ENCODE data around the gene MCM3AP.
"Not testable (repeated sequence)": the region's sequence is repeated elsewhere in the genome, so short reads cannot be mapped to it uniquely, and the experiment has no call there.

Gene MCM3AP

GRCh38 chr21:46244602-46245001, 40.8 kb downstream of the MCM3AP start:
- H4K20me1 ChIP-seq (ENCODE audit: insufficient read depth, low read length): no peaks in the 10 kb centered on the region
- no peak overlapping the region for H3K27ac ChIP-seq (ENCODE audit: low read length)
- no peak for TF ChIP-seq EZH2 (optimal IDR thresholded peaks at IDR 0.05; ENCODE audit: low read depth, low read length)
- TF ChIP-seq CTCF (IDR thresholded peaks at IDR 0.05; ENCODE audit: low read length): no peak
- no peak for TF ChIP-seq EZH2phosphoT487 (IDR thresholded peaks at IDR 0.05; ENCODE audit: low read length)
- H3K79me2 ChIP-seq (ENCODE audit: low read length): 0 out of 2 replicates have a peak, but pooled peaks cover 5% of the 10 kb centered on the region
- no peaks in the 10 kb centered on the region for H3K4me1 ChIP-seq (ENCODE audit: low read length)
- no peak overlapping the region for H3K4me2 ChIP-seq (ENCODE audit: low read depth, low read length)
- no peak for DNase-seq
- no peak overlapping the region for H3K9ac ChIP-seq (ENCODE audit: low read length)
- H3K27me3 ChIP-seq (replicated peaks; ENCODE audit: insufficient read depth, low read length): no peaks in the 10 kb centered on the region
- H3K36me3 ChIP-seq (replicated peaks; ENCODE audit: insufficient read depth, low read length): peaks cover 28% of the 10 kb centered on the region
- no peaks in the 10 kb centered on the region for H3K9me3 ChIP-seq (replicated peaks; ENCODE audit: insufficient read depth, low read length)
- H3K9me2 ChIP-seq (replicated peaks; ENCODE audit: insufficient read depth, low read length): no peaks in the 10 kb centered on the region
- no peak overlapping the region for H3K4me3 ChIP-seq (ENCODE audit: low read length)
- H3F3A ChIP-seq (ENCODE audit: insufficient read depth, low read length): no peaks in the 10 kb centered on the region
- no peak overlapping the region for H2AFZ ChIP-seq (ENCODE audit: low read length)

GRCh38 chr21:46243960-46244361, 41.5 kb downstream of the MCM3AP start:
- no peaks in the 10 kb centered on the region for H4K20me1 ChIP-seq (ENCODE audit: insufficient read depth, low read length)
- H3K9ac ChIP-seq (ENCODE audit: low read length): no peak overlapping the region
- no peaks in the 10 kb centered on the region for H3F3A ChIP-seq (ENCODE audit: insufficient read depth, low read length)
- no peaks in the 10 kb centered on the region for H3K9me3 ChIP-seq (replicated peaks; ENCODE audit: insufficient read depth, low read length)
- no peak overlapping the region for H2AFZ ChIP-seq (ENCODE audit: low read length)
- H3K27ac ChIP-seq (ENCODE audit: low read length): no peak overlapping the region
- TF ChIP-seq EZH2 (optimal IDR thresholded peaks at IDR 0.05; ENCODE audit: low read depth, low read length) (no peak), CTCF (IDR thresholded peaks at IDR 0.05; ENCODE audit: low read length) (no peak), EZH2phosphoT487 (IDR thresholded peaks at IDR 0.05; ENCODE audit: low read length) (no peak)
- no peak for DNase-seq
- 0 out of 2 replicates have a peak, but pooled peaks cover 5% of the 10 kb centered on the region for H3K79me2 ChIP-seq (ENCODE audit: low read length)
- no peak overlapping the region for H3K4me3 ChIP-seq (ENCODE audit: low read length)
- H3K9me2 ChIP-seq (replicated peaks; ENCODE audit: insufficient read depth, low read length): no peaks in the 10 kb centered on the region
- no peak overlapping the region for H3K4me2 ChIP-seq (ENCODE audit: low read depth, low read length)
- H3K36me3 ChIP-seq (replicated peaks; ENCODE audit: insufficient read depth, low read length): peaks cover 29% of the 10 kb centered on the region
- no peaks in the 10 kb centered on the region for H3K27me3 ChIP-seq (replicated peaks; ENCODE audit: insufficient read depth, low read length)
- no peaks in the 10 kb centered on the region for H3K4me1 ChIP-seq (ENCODE audit: low read length)

- H3K79me2 ChIP-seq (ENCODE audit: low read length): 0 out of 2 replicates have a peak, but pooled peaks cover 5% of the 10 kb centered on the region
- H3F3A ChIP-seq (ENCODE audit: insufficient read depth, low read length): no peaks in the 10 kb centered on the region
- H3K9ac ChIP-seq (ENCODE audit: low read length): no peak overlapping the region
- H3K4me2 ChIP-seq (ENCODE audit: low read depth, low read length): no peak overlapping the region
- no peaks in the 10 kb centered on the region for H3K27me3 ChIP-seq (replicated peaks; ENCODE audit: insufficient read depth, low read length)
- H4K20me1 ChIP-seq (ENCODE audit: insufficient read depth, low read length): no peaks in the 10 kb centered on the region
- H3K27ac ChIP-seq (ENCODE audit: low read length): no peak overlapping the region
- no peaks in the 10 kb centered on the region for H3K9me2 ChIP-seq (replicated peaks; ENCODE audit: insufficient read depth, low read length)
- no peak overlapping the region for H3K4me3 ChIP-seq (ENCODE audit: low read length)
- H3K36me3 ChIP-seq (replicated peaks; ENCODE audit: insufficient read depth, low read length): peaks cover 31% of the 10 kb centered on the region
- no peaks in the 10 kb centered on the region for H3K9me3 ChIP-seq (replicated peaks; ENCODE audit: insufficient read depth, low read length)
- no peak for TF ChIP-seq CTCF (IDR thresholded peaks at IDR 0.05; ENCODE audit: low read length)
- no peak for TF ChIP-seq EZH2 (optimal IDR thresholded peaks at IDR 0.05; ENCODE audit: low read depth, low read length)
- TF ChIP-seq EZH2phosphoT487 (IDR thresholded peaks at IDR 0.05; ENCODE audit: low read length): no peak
- DNase-seq: no peak
- H2AFZ ChIP-seq (ENCODE audit: low read length): no peak overlapping the region
- H3K4me1 ChIP-seq (ENCODE audit: low read length): no peaks in the 10 kb centered on the region
Observed at GRCh38 chr21:46243325-46243724, 42.1 kb downstream of the MCM3AP start.

- not testable (repeated sequence) for H4K20me1 ChIP-seq (ENCODE audit: insufficient read depth, low read length); H3K4me3 ChIP-seq (ENCODE audit: low read length); H3K9me2 ChIP-seq (replicated peaks; ENCODE audit: insufficient read depth, low read length); H2AFZ ChIP-seq (ENCODE audit: low read length); H3K79me2 ChIP-seq (ENCODE audit: low read length); H3K9me3 ChIP-seq (replicated peaks; ENCODE audit: insufficient read depth, low read length); H3K4me2 ChIP-seq (ENCODE audit: low read depth, low read length); H3K4me1 ChIP-seq (ENCODE audit: low read length); H3F3A ChIP-seq (ENCODE audit: insufficient read depth, low read length); H3K27ac ChIP-seq (ENCODE audit: low read length); DNase-seq; H3K27me3 ChIP-seq (replicated peaks; ENCODE audit: insufficient read depth, low read length); H3K9ac ChIP-seq (ENCODE audit: low read length)
- peaks cover 32% of the 10 kb centered on the region for H3K36me3 ChIP-seq (replicated peaks; ENCODE audit: insufficient read depth, low read length)
Observed at GRCh38 chr21:46241577-46241976, 43.8 kb downstream of the MCM3AP start.
